ENCODE data around the gene ZNF470. TPM values are rescaled to one million over a fixed set of nuclear protein-coding genes. Genes with fewer than 3 reads are reported as not detected.

Gene ZNF470
- total RNA-seq, 4 donors from 2014 or later, result 5.1 to 9.2 (median 5.7) TPM

DNA sequence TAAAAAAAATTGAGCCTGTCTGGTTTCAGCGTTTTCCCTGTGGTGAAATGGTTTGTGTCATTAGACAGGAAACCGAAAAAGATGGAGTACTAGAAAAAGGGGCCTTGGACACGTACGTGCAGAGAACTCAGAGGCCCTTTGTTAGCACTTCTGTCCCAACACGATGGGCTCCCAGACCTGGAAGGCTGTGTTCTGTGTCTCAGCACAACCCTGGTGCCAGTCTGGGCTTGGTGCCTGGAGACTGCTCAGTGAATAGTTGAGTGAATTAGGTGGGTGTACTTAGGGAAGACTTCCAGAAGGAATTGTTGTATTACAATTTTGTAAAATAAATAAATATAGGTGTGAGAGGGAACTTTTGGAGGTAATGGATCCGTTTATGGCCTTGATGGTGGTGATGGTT lies 36.6 kb downstream of the ZNF470 start:
- no peak for DNase-seq (ENCODE audit: low spot score in 2 of 2)
- peaks cover 0 to 89% (median 5%) of the 10 kb centered on the region in 3 donors for H3K36me3 ChIP-seq
- H3K9me3 ChIP-seq, result peaks cover 0 to 92% (median 37%) of the 10 kb centered on the region in 4 donors
- H3K27me3 ChIP-seq, result no peaks in the 10 kb centered on the region
- H3K4me1 ChIP-seq, result no peaks in the 10 kb centered on the region
- no peak overlapping the region for H3K4me3 ChIP-seq
- 81 to 82% methylated on average over 6 of the region's 6 CpGs for WGBS, 2 donors
- TF ChIP-seq POLR2A (IDR thresholded peaks at IDR 0.05) (no peak), EP300 (IDR thresholded peaks at IDR 0.05) (no peak)
- TF ChIP-seq, protein P1, sequence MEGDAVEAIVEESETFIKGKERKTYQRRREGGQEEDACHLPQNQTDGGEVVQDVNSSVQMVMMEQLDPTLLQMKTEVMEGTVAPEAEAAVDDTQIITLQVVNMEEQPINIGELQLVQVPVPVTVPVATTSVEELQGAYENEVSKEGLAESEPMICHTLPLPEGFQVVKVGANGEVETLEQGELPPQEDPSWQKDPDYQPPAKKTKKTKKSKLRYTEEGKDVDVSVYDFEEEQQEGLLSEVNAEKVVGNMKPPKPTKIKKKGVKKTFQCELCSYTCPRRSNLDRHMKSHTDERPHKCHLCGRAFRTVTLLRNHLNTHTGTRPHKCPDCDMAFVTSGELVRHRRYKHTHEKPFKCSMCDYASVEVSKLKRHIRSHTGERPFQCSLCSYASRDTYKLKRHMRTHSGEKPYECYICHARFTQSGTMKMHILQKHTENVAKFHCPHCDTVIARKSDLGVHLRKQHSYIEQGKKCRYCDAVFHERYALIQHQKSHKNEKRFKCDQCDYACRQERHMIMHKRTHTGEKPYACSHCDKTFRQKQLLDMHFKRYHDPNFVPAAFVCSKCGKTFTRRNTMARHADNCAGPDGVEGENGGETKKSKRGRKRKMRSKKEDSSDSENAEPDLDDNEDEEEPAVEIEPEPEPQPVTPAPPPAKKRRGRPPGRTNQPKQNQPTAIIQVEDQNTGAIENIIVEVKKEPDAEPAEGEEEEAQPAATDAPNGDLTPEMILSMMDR (IDR thresholded peaks at IDR 0.05), result no peak
- no peak overlapping the region for H3K27ac ChIP-seq

DNA sequence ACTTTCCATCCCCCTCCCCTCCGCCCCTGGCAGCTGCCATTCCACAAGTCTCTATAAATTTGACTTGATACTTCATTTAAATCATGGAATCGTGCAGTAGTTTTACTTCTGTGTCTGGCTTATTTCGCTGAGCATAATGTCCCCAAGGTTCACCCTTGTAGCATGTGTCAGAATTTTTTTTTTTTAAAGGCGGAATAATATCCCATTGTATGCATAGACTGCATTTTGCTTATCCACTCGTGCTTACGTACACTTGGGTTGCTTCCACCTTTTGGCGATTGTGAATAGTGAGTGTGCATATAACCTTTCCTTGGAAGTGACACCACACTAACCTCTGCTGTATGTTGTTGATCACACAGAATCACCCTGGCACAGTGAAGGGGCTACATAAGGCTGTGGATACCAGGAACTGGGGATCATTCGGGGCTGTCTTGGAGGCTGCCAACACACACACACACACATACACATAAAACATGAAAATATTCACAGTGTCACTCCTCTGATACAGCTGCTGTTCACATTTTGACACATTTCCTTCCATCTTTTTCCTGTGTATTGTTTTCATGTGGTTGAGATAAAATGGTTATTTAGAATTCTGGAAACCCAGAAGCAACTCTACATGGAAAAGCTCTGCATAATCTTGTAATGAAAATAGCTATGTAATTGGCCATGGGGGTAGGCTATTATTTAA lies 41.2 kb downstream of the ZNF470 start:
- no peaks in the 10 kb centered on the region for H3K4me1 ChIP-seq
- no peak for DNase-seq (ENCODE audit: low spot score in 2 of 2)
- no peaks in the 10 kb centered on the region for H3K27me3 ChIP-seq
- H3K9me3 ChIP-seq, result peaks cover 0 to 99% (median 44%) of the 10 kb centered on the region in 4 donors
- H3K36me3 ChIP-seq, result peaks cover 0 to 100% (median 0%) of the 10 kb centered on the region in 3 donors
- WGBS, 2 donors, result 89 to 90% methylated on average over 8 of the region's 8 CpGs
- H3K27ac ChIP-seq, result no peak overlapping the region
- TF ChIP-seq EP300 (IDR thresholded peaks at IDR 0.05), result no peak
- TF ChIP-seq, protein P1 (IDR thresholded peaks at IDR 0.05), result no peak
- no peak for TF ChIP-seq POLR2A (IDR thresholded peaks at IDR 0.05)
- no peak overlapping the region for H3K4me3 ChIP-seq

DNA sequence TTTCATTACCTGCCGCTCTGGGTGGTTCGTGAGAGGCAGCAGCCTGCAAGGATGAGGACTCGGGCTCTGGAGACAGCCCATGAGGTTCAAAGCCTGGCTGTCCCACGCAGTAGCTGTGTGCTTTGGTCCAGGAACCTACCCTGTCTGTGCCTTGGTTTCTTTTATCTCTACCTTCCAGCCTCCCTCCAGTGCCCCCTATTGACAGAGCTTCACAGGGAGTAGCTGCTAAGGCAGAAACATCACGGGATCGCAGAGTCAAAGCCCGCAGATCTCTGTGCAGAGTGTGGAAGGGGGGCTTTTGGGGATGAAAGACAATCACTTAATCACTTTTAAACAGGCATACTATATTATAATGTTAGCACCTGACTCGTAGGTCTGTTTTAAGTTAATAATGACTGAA lies 44.0 kb downstream of the ZNF470 start:
- Histone ChIP-seq H3K9me3 (peaks cover 0 to 100% (median 44%) of the 10 kb centered on the region in 4 donors), H3K27ac (no peak overlapping the region), H3K4me1 (no peaks in the 10 kb centered on the region), H3K27me3 (no peaks in the 10 kb centered on the region), H3K4me3 (no peak overlapping the region), H3K36me3 (peaks cover 0 to 100% (median 0%) of the 10 kb centered on the region in 3 donors)
- no peak for TF ChIP-seq EP300 (IDR thresholded peaks at IDR 0.05)
- TF ChIP-seq, protein P1 (IDR thresholded peaks at IDR 0.05), result no peak
- TF ChIP-seq POLR2A (IDR thresholded peaks at IDR 0.05), result no peak
- 68 to 71% methylated on average over 8 of the region's 8 CpGs for WGBS, 2 donors
- DNase-seq (ENCODE audit: low spot score in 2 of 2), result no peak

DNA sequence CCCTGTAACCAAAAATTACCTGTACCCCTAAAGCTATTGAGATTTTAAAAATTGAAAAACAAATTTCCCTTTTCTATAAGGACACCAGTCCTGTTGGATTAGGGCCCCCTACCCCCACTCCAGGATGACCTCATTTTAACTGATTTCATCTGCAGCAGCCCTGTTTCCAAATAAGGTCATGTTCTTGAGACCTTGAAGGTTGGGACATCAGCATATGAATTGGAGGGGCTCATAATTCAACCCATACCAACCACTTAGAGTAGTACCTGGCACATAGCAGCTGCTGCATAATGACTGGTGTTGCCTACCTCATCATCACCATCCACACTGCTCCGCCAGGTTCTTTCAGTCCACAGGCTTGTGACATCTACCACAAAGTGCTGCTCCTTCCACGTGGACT lies 45.5 kb downstream of the ZNF470 start:
- H3K9me3 ChIP-seq, result peaks cover 0 to 100% (median 44%) of the 10 kb centered on the region in 4 donors
- 89 to 94% methylated on average over 2 of the region's 2 CpGs for WGBS, 2 donors

DNA sequence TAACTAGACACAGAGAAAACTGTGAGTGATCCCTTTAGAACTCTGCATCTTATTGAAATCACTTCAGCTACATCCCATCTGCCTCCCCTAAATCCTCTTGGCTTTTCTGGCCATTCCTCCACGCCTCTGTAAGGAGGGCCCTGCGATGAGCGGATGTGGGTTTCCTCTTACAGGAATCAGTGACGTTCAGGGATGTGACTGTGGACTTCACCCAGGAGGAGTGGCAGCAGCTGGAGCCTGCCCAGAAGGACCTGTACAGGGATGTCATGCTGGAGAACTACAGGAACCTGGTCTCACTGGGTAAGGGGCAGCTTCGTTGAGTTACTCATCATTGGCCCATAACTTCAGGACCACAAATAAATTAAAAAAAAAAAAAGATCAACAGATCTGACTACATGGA lies 46.4 kb downstream of the ZNF470 start:
- Histone ChIP-seq H3K27me3 (no peaks in the 10 kb centered on the region), H3K4me1 (no peaks in the 10 kb centered on the region), H3K27ac (no peak overlapping the region), H3K4me3 (no peak overlapping the region), H3K36me3 (peaks cover 0 to 100% (median 8%) of the 10 kb centered on the region in 3 donors), H3K9me3 (peaks cover 0 to 100% (median 44%) of the 10 kb centered on the region in 4 donors)
- DNase-seq (ENCODE audit: low spot score in 2 of 2), result no peak
- 95 to 100% methylated on average over 5 of the region's 5 CpGs for WGBS, 2 donors
- TF ChIP-seq EP300 (IDR thresholded peaks at IDR 0.05) (no peak), POLR2A (IDR thresholded peaks at IDR 0.05) (no peak)
- TF ChIP-seq, protein P1 (IDR thresholded peaks at IDR 0.05), result no peak

More for the DNA sequence above, 45.5 kb downstream of the ZNF470 start:
- DNase-seq (ENCODE audit: low spot score in 2 of 2), result no peak
- Histone ChIP-seq H3K4me1 (no peaks in the 10 kb centered on the region), H3K27ac (no peak overlapping the region), H3K27me3 (no peaks in the 10 kb centered on the region), H3K4me3 (no peak overlapping the region), H3K36me3 (peaks cover 0 to 100% (median 8%) of the 10 kb centered on the region in 3 donors)
- TF ChIP-seq, protein P1 (IDR thresholded peaks at IDR 0.05), result no peak
- TF ChIP-seq POLR2A (IDR thresholded peaks at IDR 0.05), result no peak
- TF ChIP-seq EP300 (IDR thresholded peaks at IDR 0.05), result no peak
